Subcutaneous abdominal adipose tissue (tissue), 5 donors: ENCODE results near the gene AP1AR.
"Not testable (repeated sequence)": the region's sequence is repeated elsewhere in the genome, so short reads cannot be mapped to it uniquely, and the experiment has no call there.

Experiments
- H3K27ac ChIP-seq: one replicate; pipeline ENCODE4 v1.7.0; 2013; ENCODE audit warnings: low read depth, mild to moderate bottlenecking, inconsistent platforms, low read length, moderate library complexity
- H3K27me3 ChIP-seq, 5 donors: one replicate each; pipeline ENCODE4 v1.7.0; 2013; ENCODE audit warnings: low read length in 5 of 5, inconsistent platforms in 1 of 5; ENCODE audit not compliant: control insufficient read depth in 5 of 5, insufficient read depth in 4 of 5
- H3K36me3 ChIP-seq, 5 donors: one replicate each; pipeline ENCODE4 v1.7.0; 2013; ENCODE audit warnings: low read length in 5 of 5; ENCODE audit not compliant: control insufficient read depth in 5 of 5, insufficient read depth in 5 of 5
- H3K4me1 ChIP-seq, 5 donors: one replicate each; pipeline ENCODE4 v1.7.0; 2013; ENCODE audit warnings: low read length in 5 of 5, mild to moderate bottlenecking in 3 of 5, moderate library complexity in 1 of 5; ENCODE audit not compliant: control insufficient read depth in 5 of 5, insufficient read depth in 5 of 5
- H3K4me3 ChIP-seq, 5 donors: one replicate each; pipeline ENCODE4 v1.7.0; 2013; ENCODE audit warnings: low read length in 5 of 5, low read depth in 1 of 5
- H3K9ac ChIP-seq, 5 donors: one replicate each; pipeline ENCODE4 v1.7.0; 2013; ENCODE audit warnings: low read length in 5 of 5, mild to moderate bottlenecking in 4 of 5, moderate library complexity in 3 of 5
- H3K9me3 ChIP-seq, 5 donors: one replicate each; pipeline ENCODE4 v1.7.0; 2013; ENCODE audit warnings: low read length in 5 of 5; ENCODE audit not compliant: control insufficient read depth in 5 of 5
- donor health status: healthy.
- donor health status: healthy.
- donor health status: healthy.
- donor health status: healthy.
- donor health status: healthy.

AP1AR gene

GRCh38 chr4:112277220-112277619 lies 45.6 kb downstream of the AP1AR start:
- Histone ChIP-seq H3K4me3 (no peak overlapping the region), H3K4me1 (no peaks in the 10 kb centered on the region), H3K36me3 (peaks cover 0 to 5% (median 3%) of the 10 kb centered on the region in 5 donors), H3K27ac (no peak overlapping the region), H3K27me3 (no peaks in the 10 kb centered on the region), H3K9me3 (no peaks in the 10 kb centered on the region), H3K9ac (no peak overlapping the region)

- Histone ChIP-seq H3K27ac (no peak overlapping the region), H3K4me1 (no peaks in the 10 kb centered on the region), H3K27me3 (no peaks in the 10 kb centered on the region), H3K4me3 (no peak overlapping the region), H3K9ac (no peak overlapping the region), H3K9me3 (no peaks in the 10 kb centered on the region), H3K36me3 (peaks cover 0 to 5% (median 3%) of the 10 kb centered on the region in 5 donors)
Measured at GRCh38 chr4:112277705-112278448, 46.3 kb downstream of the AP1AR start.

GRCh38 chr4:112279025-112279881 lies 47.7 kb downstream of the AP1AR start:
- Histone ChIP-seq H3K4me1 (peaks cover 0 to 6% (median 5%) of the 10 kb centered on the region in 5 donors), H3K4me3 (no peak overlapping the region), H3K36me3 (peaks cover 0 to 5% (median 3%) of the 10 kb centered on the region in 5 donors), H3K9me3 (no peaks in the 10 kb centered on the region), H3K27ac (no peak overlapping the region), H3K9ac (no peak overlapping the region), H3K27me3 (no peaks in the 10 kb centered on the region)

GRCh38 chr4:112279882-112280315 lies 48.3 kb downstream of the AP1AR start:
- Histone ChIP-seq H3K9me3 (no peaks in the 10 kb centered on the region), H3K27ac (no peak overlapping the region), H3K36me3 (peaks cover 0 to 5% (median 3%) of the 10 kb centered on the region in 5 donors), H3K4me3 (no peak overlapping the region), H3K4me1 (peaks cover 0 to 12% (median 11%) of the 10 kb centered on the region in 5 donors), H3K9ac (no peak overlapping the region), H3K27me3 (no peaks in the 10 kb centered on the region)

- H3K9me3 ChIP-seq = no peaks in the 10 kb centered on the region
- H3K27ac ChIP-seq = no peak overlapping the region
- H3K4me3 ChIP-seq = no peak overlapping the region
- H3K4me1 ChIP-seq = peaks cover 0 to 15% (median 12%) of the 10 kb centered on the region in 5 donors
- H3K27me3 ChIP-seq = no peaks in the 10 kb centered on the region
- peaks cover 0 to 5% (median 0%) of the 10 kb centered on the region in 5 donors for H3K36me3 ChIP-seq
- no peak overlapping the region for H3K9ac ChIP-seq
Measured at GRCh38 chr4:112280386-112281056, 48.9 kb downstream of the AP1AR start.

- peaks cover 0 to 25% (median 17%) of the 10 kb centered on the region in 5 donors for H3K4me1 ChIP-seq
- not testable (repeated sequence) for H3K36me3 ChIP-seq, H3K9me3 ChIP-seq, H3K27ac ChIP-seq, H3K27me3 ChIP-seq, H3K4me3 ChIP-seq, H3K9ac ChIP-seq
Measured at GRCh38 chr4:112281895-112282398, 50.4 kb downstream of the AP1AR start.

- Histone ChIP-seq H3K4me1 (peaks cover 0 to 25% (median 17%) of the 10 kb centered on the region in 5 donors), H3K36me3 (peaks cover 0 to 1% (median 0%) of the 10 kb centered on the region in 5 donors), H3K9ac (peak overlapping the region in 1 of 5 donors; percentile 0), H3K4me3 (no peak overlapping the region), H3K27me3 (no peaks in the 10 kb centered on the region), H3K9me3 (no peaks in the 10 kb centered on the region), H3K27ac (no peak overlapping the region)
Measured at GRCh38 chr4:112282860-112283667, 51.5 kb downstream of the AP1AR start.

- Histone ChIP-seq H3K9me3 (no peaks in the 10 kb centered on the region), H3K9ac (peak overlapping the region in 2 of 5 donors; percentile 24 to 90), H3K27me3 (no peaks in the 10 kb centered on the region), H3K36me3 (no peaks in the 10 kb centered on the region), H3K4me1 (peaks cover 0 to 25% (median 17%) of the 10 kb centered on the region in 5 donors), H3K27ac (no peak overlapping the region), H3K4me3 (peak overlapping the region in 4 of 5 donors; percentile 79 to 88 (median 83))
Measured at GRCh38 chr4:112284166-112284565, 52.6 kb downstream of the AP1AR start.
